ENCODE results near the gene MAP3K7.

DNA sequence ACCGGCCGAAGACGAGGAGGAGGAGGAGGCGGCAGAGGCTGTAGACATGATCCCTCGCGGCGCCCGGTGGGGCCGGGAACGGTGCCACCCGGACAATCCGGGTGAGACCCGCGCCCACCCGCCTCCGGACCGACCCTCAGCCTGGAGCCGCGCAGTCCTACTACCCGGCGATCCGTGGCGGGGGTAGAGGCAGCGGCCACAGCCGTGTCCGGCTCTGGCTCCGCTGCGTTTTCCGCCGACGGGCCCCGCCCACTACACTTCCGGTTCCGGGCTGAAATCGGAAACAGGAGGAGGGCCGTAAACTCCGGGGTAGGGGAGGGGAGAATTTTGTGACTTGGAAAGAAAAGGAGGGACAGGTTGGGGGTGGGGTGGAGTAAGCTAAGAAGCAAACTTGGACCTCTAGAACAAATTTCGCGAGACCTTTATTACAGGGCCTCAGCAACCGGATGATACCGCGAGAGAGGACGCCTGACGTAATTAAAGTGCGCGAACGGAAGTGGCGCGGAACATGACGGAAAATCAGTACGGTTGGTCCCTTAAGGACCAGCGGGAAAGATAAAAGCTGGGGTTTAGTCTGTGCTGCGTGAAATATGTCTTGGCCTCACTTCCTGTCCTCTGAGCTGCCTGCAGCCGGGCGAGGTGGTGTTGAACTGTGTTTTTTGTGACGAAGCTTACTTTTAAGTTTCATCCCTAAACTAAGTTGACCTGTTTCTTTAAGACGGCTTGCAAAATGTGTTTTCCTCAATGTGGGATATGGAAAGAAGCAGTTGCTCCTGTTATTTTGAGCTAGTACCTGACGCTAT, at the start of gene MAP3K7:
- TF ChIP-seq, protein P1, sequence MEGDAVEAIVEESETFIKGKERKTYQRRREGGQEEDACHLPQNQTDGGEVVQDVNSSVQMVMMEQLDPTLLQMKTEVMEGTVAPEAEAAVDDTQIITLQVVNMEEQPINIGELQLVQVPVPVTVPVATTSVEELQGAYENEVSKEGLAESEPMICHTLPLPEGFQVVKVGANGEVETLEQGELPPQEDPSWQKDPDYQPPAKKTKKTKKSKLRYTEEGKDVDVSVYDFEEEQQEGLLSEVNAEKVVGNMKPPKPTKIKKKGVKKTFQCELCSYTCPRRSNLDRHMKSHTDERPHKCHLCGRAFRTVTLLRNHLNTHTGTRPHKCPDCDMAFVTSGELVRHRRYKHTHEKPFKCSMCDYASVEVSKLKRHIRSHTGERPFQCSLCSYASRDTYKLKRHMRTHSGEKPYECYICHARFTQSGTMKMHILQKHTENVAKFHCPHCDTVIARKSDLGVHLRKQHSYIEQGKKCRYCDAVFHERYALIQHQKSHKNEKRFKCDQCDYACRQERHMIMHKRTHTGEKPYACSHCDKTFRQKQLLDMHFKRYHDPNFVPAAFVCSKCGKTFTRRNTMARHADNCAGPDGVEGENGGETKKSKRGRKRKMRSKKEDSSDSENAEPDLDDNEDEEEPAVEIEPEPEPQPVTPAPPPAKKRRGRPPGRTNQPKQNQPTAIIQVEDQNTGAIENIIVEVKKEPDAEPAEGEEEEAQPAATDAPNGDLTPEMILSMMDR (conservative IDR thresholded peaks at IDR 0.05; ENCODE audit: low read depth in 2 of 2): no peak
- no peak for TF ChIP-seq REST (IDR thresholded peaks at IDR 0.05; ENCODE audit: unreplicated experiment)
- no peak for TF ChIP-seq JUNB (IDR thresholded peaks at IDR 0.05; ENCODE audit: unreplicated experiment)

Measured in GM23338 (cell line).